AG09319 (cell line): ENCODE results near the gene LSM3.

ENCODE experiments used
- DNase-seq: peaks from one replicate; pipeline ENCODE4 v3.0.0-alpha.2; 2010; ENCODE audit warnings: low read depth; ENCODE audit errors: extremely low read depth
- CTCF ChIP-seq: IDR thresholded peaks from 2 replicates; pipeline ENCODE4 v1.5.1; 2011; ENCODE audit warnings: low read depth, mild to moderate bottlenecking, inconsistent platforms, low read length, moderate library complexity

The LSM3 gene

GRCh38 chr3:14133188-14133800 is 45.3 kb upstream of the LSM3 start:
- no peak for DNase-seq
- no peak for TF ChIP-seq CTCF

GRCh38 chr3:14133876-14134275 is 44.7 kb upstream of the LSM3 start:
- TF ChIP-seq CTCF = no peak
- no peak for DNase-seq

GRCh38 chr3:14134291-14134690 is 44.3 kb upstream of the LSM3 start:
- TF ChIP-seq CTCF = no peak

GRCh38 chr3:14135581-14135980 is 43.0 kb upstream of the LSM3 start:
- no peak for TF ChIP-seq CTCF
- DNase-seq = no peak

More at GRCh38 chr3:14134291-14134690, 44.3 kb upstream of the LSM3 start:
- no peak for DNase-seq

GRCh38 chr3:14137004-14137403 is 41.6 kb upstream of the LSM3 start:
- no peak for DNase-seq
- no peak for TF ChIP-seq CTCF

- no peak for DNase-seq
- TF ChIP-seq CTCF = no peak
Measured at GRCh38 chr3:14137445-14137844, 41.2 kb upstream of the LSM3 start.

- DNase-seq = no peak
- no peak for TF ChIP-seq CTCF
Measured at GRCh38 chr3:14138109-14138877, 40.3 kb upstream of the LSM3 start.
